H7 (cell line): ENCODE measurements around the gene PPP2R2B. TPM values are rescaled to one million over a fixed set of nuclear protein-coding genes. Genes with fewer than 3 reads are reported as not detected.

Experiments used
- DNase-seq: peaks from one replicate; pipeline ENCODE4 v3.0.0; 2012
- H3K27me3 ChIP-seq: 2 replicates; pipeline ENCODE4 v1.6.0; 2011; ENCODE audit warnings: mild to moderate bottlenecking, low read length; ENCODE audit not compliant: control insufficient read depth, insufficient read depth
- H3K36me3 ChIP-seq: replicated peaks from 2 replicates; pipeline ENCODE4 v1.5.1; 2011; ENCODE audit warnings: low read length; ENCODE audit not compliant: control insufficient read depth, insufficient read depth
- H3K4me3 ChIP-seq: 2 replicates; pipeline ENCODE4 v1.5.1; 2011; ENCODE audit warnings: low read depth, mild to moderate bottlenecking, control low read depth, low read length, moderate library complexity; ENCODE audit not compliant: insufficient read depth
- total RNA-seq: library from RNA; depleted of rRNA; stranded (reverse); fragments of >200 nt; shearing (Covaris generic); gene quantifications from 2 replicates; pipeline ENCODE4 v1.2.3, GENCODE V29; 2014; rRNA removed

PPP2R2B gene
- 60.2 and 75.5 TPM in 2 replicates for total RNA-seq

GRCh38 chr5:146878476-146879172 lies at the start of gene PPP2R2B:
Gene PPP2R2B (minus strand): TSS chr5:146878757.
- Histone ChIP-seq H3K27me3 (peaks cover 39% of the 10 kb centered on the region), H3K4me3 (peak within 1 kb of the TSS; percentile 83), H3K36me3 (no peaks in the 10 kb centered on the region)
- DNase-seq = peak; percentile 85

GRCh38 chr5:146924132-146924531 lies 45.6 kb upstream of the PPP2R2B start:
- no peaks in the 10 kb centered on the region for H3K36me3 ChIP-seq
- H3K4me3 ChIP-seq = no peak overlapping the region
- no peaks in the 10 kb centered on the region for H3K27me3 ChIP-seq
- DNase-seq = no peak

GRCh38 chr5:146921225-146921624 lies 42.7 kb upstream of the PPP2R2B start:
- Histone ChIP-seq H3K4me3 (no peak overlapping the region), H3K36me3 (no peaks in the 10 kb centered on the region)
- DNase-seq = no peak

GRCh38 chr5:146920351-146920881 lies 41.9 kb upstream of the PPP2R2B start:
- H3K4me3 ChIP-seq = no peak overlapping the region
- no peak for DNase-seq
- H3K36me3 ChIP-seq = no peaks in the 10 kb centered on the region
- no peaks in the 10 kb centered on the region for H3K27me3 ChIP-seq

More at GRCh38 chr5:146921225-146921624, 42.7 kb upstream of the PPP2R2B start:
- no peaks in the 10 kb centered on the region for H3K27me3 ChIP-seq

- DNase-seq = peak; percentile 35
- no peaks in the 10 kb centered on the region for H3K27me3 ChIP-seq
- H3K4me3 ChIP-seq = no peak overlapping the region
- H3K36me3 ChIP-seq = no peaks in the 10 kb centered on the region
These were observed 40.7 kb upstream of the PPP2R2B start for GRCh38 chr5:146919304-146919703.

- H3K4me3 ChIP-seq = no peak overlapping the region
- DNase-seq = no peak
These were observed 39.4 kb upstream of the PPP2R2B start for GRCh38 chr5:146917931-146918330.

GRCh38 chr5:146912874-146913273 lies 34.3 kb upstream of the PPP2R2B start:
- DNase-seq = no peak
- no peak overlapping the region for H3K4me3 ChIP-seq
- no peaks in the 10 kb centered on the region for H3K36me3 ChIP-seq
- no peaks in the 10 kb centered on the region for H3K27me3 ChIP-seq

More at GRCh38 chr5:146917931-146918330, 39.4 kb upstream of the PPP2R2B start:
- Histone ChIP-seq H3K27me3 (no peaks in the 10 kb centered on the region), H3K36me3 (no peaks in the 10 kb centered on the region)

- Histone ChIP-seq H3K27me3 (no peaks in the 10 kb centered on the region), H3K36me3 (no peaks in the 10 kb centered on the region)
These were observed 31.7 kb upstream of the PPP2R2B start for GRCh38 chr5:146910239-146910638.

GRCh38 chr5:146909255-146910068 lies 30.9 kb upstream of the PPP2R2B start:
- Histone ChIP-seq H3K4me3 (no peak overlapping the region), H3K36me3 (no peaks in the 10 kb centered on the region), H3K27me3 (no peaks in the 10 kb centered on the region)
- DNase-seq = no peak

More at GRCh38 chr5:146910239-146910638, 31.7 kb upstream of the PPP2R2B start:
- DNase-seq = no peak
- no peak overlapping the region for H3K4me3 ChIP-seq

GRCh38 chr5:146906803-146907202 lies 28.2 kb upstream of the PPP2R2B start:
- peak; percentile 59 for DNase-seq
- no peaks in the 10 kb centered on the region for H3K27me3 ChIP-seq
- H3K4me3 ChIP-seq = no peak overlapping the region
- H3K36me3 ChIP-seq = no peaks in the 10 kb centered on the region

GRCh38 chr5:146904890-146905289 lies 26.3 kb upstream of the PPP2R2B start:
- Histone ChIP-seq H3K27me3 (no peaks in the 10 kb centered on the region), H3K36me3 (no peaks in the 10 kb centered on the region)

GRCh38 chr5:146903789-146904188 lies 25.2 kb upstream of the PPP2R2B start:
- Histone ChIP-seq H3K27me3 (no peaks in the 10 kb centered on the region), H3K4me3 (no peak overlapping the region), H3K36me3 (no peaks in the 10 kb centered on the region)
- no peak for DNase-seq

More at GRCh38 chr5:146904890-146905289, 26.3 kb upstream of the PPP2R2B start:
- DNase-seq = no peak
- H3K4me3 ChIP-seq = no peak overlapping the region

- no peak overlapping the region for H3K4me3 ChIP-seq
- no peak for DNase-seq
- no peaks in the 10 kb centered on the region for H3K36me3 ChIP-seq
- H3K27me3 ChIP-seq = no peaks in the 10 kb centered on the region
These were observed 23.9 kb upstream of the PPP2R2B start for GRCh38 chr5:146902471-146902870.

- no peak for DNase-seq
- Histone ChIP-seq H3K4me3 (no peak overlapping the region), H3K27me3 (no peaks in the 10 kb centered on the region)
These were observed 18.5 kb upstream of the PPP2R2B start for GRCh38 chr5:146897061-146897460.

More at GRCh38 chr5:146897061-146897460, 18.5 kb upstream of the PPP2R2B start:
- H3K36me3 ChIP-seq = no peaks in the 10 kb centered on the region
